Brain microvascular endothelial cell (primary cell): ENCODE results near the gene LRFN3.

Source experiments
- DNase-seq: peaks from one replicate; pipeline ENCODE4 v3.0.0-alpha.2; 2020
- H3K27ac ChIP-seq: fragments of 250-450 bp; sonication (Bioruptor Pico); 2 replicates; pipeline ENCODE4 v1.5.1; 2020; ENCODE audit warnings: mild to moderate bottlenecking, moderate library complexity
- H3K27me3 ChIP-seq: fragments of 250-450 bp; sonication (Bioruptor Pico); replicated peaks from 2 replicates; pipeline ENCODE4 v1.5.1; 2020; ENCODE audit warnings: mild to moderate bottlenecking
- H3K36me3 ChIP-seq: fragments of 250-450 bp; sonication (Bioruptor Pico); replicated peaks from 2 replicates; pipeline ENCODE4 v1.5.1; 2020; ENCODE audit warnings: mild to moderate bottlenecking
- H3K4me3 ChIP-seq: 2 replicates; pipeline ENCODE4 v1.5.1; 2011; ENCODE audit warnings: low read depth, mild to moderate bottlenecking, control low read depth, low read length, moderate library complexity
- in situ Hi-C: cut with HindIII; loops from 2 replicates; pipeline ENCODE4 v1.10.0; 2017; ENCODE audit warnings: low sequenced_read_pairs, low pct_ligation_motif_present
- TF ChIP-seq, protein P1 (sequence below): IDR thresholded peaks from 2 replicates; pipeline ENCODE4 v1.5.1; 2011; ENCODE audit warnings: low read depth, mild to moderate bottlenecking, moderate library complexity, low read length, control low read depth, inconsistent platforms; ENCODE audit errors: missing control alignments

Gene LRFN3

DNA sequence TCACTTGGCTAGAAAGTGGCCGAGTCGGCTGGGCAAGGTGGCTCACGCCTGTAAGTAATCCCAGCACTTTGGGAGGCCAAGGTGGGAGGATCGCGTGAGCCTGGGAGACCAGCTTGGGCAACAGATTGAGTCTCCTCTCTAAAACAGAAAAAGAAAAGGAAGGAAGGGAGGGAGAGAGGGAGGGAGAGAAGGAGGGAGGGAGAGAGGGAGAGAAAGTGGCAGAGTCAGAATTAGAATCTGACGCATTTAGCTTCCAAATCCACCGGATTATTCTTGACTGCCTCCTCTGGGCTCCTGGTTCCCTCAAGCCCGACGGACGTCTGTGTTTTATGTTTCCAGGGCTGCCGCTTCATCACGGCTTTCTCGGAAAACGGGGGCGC, 22.5 kb downstream of the LRFN3 start:
- Histone ChIP-seq H3K27me3 (peaks cover 33% of the 10 kb centered on the region), H3K27ac (no peak overlapping the region), H3K4me3 (no peak overlapping the region), H3K36me3 (no peaks in the 10 kb centered on the region)
- in situ Hi-C loops: no loop called here
- TF ChIP-seq, protein P1, sequence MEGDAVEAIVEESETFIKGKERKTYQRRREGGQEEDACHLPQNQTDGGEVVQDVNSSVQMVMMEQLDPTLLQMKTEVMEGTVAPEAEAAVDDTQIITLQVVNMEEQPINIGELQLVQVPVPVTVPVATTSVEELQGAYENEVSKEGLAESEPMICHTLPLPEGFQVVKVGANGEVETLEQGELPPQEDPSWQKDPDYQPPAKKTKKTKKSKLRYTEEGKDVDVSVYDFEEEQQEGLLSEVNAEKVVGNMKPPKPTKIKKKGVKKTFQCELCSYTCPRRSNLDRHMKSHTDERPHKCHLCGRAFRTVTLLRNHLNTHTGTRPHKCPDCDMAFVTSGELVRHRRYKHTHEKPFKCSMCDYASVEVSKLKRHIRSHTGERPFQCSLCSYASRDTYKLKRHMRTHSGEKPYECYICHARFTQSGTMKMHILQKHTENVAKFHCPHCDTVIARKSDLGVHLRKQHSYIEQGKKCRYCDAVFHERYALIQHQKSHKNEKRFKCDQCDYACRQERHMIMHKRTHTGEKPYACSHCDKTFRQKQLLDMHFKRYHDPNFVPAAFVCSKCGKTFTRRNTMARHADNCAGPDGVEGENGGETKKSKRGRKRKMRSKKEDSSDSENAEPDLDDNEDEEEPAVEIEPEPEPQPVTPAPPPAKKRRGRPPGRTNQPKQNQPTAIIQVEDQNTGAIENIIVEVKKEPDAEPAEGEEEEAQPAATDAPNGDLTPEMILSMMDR: no peak
- no peak for DNase-seq

DNA sequence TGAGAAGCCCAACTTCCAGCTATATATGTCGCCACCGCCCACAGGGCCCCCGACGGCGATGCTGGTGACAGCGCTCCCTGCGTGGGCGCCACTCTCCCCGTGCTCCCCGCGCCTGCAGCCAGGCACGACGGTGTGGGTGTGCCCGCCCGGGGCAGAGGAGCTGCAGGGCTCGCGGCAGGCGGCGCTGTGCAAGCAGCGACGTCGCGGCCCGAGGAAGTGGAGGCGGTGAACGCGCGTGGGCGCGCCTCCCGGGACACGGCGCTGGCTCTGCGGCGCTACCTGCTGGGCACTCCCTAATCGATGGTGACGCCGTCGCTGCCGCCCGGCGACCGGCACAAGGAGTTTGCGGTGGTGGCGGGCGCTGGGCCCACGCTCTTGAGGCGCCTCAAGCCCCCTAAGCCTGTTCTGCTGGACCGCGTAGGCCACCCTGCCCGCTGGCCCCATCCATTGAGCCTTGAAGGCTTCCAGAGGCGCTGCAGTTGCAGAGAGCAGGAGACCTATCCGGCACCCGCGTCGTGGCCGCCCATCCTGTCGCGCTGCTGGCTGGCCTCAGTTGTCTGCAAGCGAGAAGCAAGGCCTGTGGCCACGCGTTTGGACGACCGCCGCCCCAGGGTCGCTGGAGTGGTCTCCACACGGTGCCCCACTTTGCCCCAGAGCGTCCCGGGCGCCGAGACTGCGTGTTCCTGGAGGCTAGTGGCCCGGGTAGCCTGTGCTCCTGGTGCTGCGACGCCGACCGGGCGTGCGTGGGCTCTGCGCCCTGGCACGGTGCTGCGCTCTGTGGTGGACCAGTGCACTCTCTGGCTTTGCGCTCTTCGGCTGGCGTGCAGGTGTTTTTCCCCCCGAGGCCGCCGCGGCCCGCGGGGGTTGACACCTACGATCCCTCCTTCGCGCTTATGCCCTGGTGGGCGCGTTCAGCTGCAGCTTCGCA, 23.1 kb downstream of the LRFN3 start:
- Histone ChIP-seq H3K27me3 (peaks cover 33% of the 10 kb centered on the region), H3K4me3 (no peak overlapping the region), H3K27ac (no peak overlapping the region), H3K36me3 (no peaks in the 10 kb centered on the region)
- no peak for DNase-seq
- in situ Hi-C loops: no loop called here
- TF ChIP-seq, protein P1: peak; percentile 7

DNA sequence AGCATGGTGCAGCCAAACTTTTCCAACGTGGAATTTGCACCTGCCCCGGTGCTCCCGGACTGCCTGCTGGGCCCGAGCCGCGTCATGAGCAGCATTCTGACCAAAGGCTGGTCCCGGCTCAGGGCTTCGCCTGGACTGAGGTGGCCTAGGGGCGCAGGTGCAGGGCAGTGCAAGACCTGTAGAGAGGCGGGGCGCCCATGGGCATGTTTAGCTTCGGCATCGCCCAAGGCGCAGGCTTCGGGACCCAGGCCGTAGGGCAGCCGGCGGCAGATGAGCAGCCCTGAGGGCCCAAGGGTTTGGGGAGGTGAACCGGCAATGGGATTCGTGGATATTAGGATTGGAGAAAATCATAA, 23.8 kb downstream of the LRFN3 start:
- Histone ChIP-seq H3K4me3 (no peak overlapping the region), H3K27ac (no peak overlapping the region), H3K36me3 (no peaks in the 10 kb centered on the region), H3K27me3 (peaks cover 33% of the 10 kb centered on the region)
- TF ChIP-seq, protein P1: no peak
- in situ Hi-C loops: no loop called here
- no peak for DNase-seq

DNA sequence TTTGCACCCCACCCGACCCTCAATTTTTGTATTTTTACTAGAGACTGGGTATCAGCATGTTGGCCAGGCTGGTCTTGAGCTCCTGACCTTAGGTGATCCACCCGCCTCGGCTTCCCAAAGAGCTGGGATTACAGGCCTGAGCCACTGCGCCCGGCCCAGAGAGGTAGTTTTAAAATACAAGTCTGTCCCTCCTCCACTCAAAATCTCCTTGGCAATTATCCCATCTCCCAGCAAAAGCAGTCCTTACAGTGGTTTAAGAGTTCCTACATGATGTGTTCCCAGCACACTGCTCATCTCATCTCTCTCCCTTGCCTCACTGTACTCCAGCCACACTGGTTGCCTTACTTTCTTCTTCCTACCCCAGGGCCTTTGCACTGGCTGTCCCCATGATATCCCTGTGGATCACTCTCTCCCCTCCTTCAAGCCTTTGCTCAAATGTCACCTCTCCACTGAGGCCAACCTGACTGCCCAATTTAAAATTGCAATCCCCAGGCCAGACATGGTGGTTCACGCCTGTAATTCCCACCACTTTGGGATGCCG, 24.3 kb downstream of the LRFN3 start:
- TF ChIP-seq, protein P1: no peak
- Histone ChIP-seq H3K36me3 (no peaks in the 10 kb centered on the region), H3K27me3 (peaks cover 33% of the 10 kb centered on the region), H3K27ac (no peak overlapping the region), H3K4me3 (no peak overlapping the region)
- DNase-seq: no peak
- in situ Hi-C loops: no loop called here

DNA sequence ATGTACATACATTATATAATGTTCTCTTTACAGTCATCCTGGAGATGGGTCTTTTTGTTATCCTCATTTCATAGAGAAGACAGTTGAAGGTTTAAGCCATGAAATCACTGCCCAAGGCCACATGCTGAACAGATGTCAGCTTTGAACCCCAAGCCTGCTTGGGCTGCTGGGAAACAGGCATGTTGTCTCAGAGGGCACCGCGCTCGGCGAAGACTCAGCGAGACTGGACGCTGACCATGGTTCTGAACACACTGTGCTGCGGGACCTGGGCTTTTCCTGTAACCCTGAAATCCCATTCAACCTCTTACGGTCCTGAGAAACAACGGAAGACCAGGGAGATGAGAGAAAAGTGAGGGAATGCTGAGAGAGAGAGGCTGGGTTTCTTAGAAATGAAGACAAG, 27.3 kb downstream of the LRFN3 start:
- TF ChIP-seq, protein P1: no peak
- Histone ChIP-seq H3K36me3 (no peaks in the 10 kb centered on the region), H3K27ac (no peak overlapping the region), H3K27me3 (peaks cover 22% of the 10 kb centered on the region), H3K4me3 (no peak overlapping the region)
- in situ Hi-C loops: no loop called here
- peak; percentile 53 for DNase-seq
